Activated CD4-positive, alpha-beta T cell treated with anti-CD3 and anti-CD28 coated beads, Interleukin-2, amount 50 U/mL, for 1 hour (primary cell): ENCODE data around the gene FTCD.
"Not testable (repeated sequence)": the region's sequence is repeated elsewhere in the genome, so short reads cannot be mapped to it uniquely, and the experiment has no call there.

Experiments
- DNase-seq: peaks from one replicate; pipeline ENCODE4 v3.0.0-alpha.2; 2020

Gene FTCD, protein sequence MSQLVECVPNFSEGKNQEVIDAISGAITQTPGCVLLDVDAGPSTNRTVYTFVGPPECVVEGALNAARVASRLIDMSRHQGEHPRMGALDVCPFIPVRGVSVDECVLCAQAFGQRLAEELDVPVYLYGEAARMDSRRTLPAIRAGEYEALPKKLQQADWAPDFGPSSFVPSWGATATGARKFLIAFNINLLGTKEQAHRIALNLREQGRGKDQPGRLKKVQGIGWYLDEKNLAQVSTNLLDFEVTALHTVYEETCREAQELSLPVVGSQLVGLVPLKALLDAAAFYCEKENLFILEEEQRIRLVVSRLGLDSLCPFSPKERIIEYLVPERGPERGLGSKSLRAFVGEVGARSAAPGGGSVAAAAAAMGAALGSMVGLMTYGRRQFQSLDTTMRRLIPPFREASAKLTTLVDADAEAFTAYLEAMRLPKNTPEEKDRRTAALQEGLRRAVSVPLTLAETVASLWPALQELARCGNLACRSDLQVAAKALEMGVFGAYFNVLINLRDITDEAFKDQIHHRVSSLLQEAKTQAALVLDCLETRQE

GRCh38 chr21:46155514-46156377 lies at the start of gene FTCD:
Gene FTCD (minus strand): TSS chr21:46155579. CDS start chr21:46155523, 56 bp downstream.
- no peak for DNase-seq

DNA sequence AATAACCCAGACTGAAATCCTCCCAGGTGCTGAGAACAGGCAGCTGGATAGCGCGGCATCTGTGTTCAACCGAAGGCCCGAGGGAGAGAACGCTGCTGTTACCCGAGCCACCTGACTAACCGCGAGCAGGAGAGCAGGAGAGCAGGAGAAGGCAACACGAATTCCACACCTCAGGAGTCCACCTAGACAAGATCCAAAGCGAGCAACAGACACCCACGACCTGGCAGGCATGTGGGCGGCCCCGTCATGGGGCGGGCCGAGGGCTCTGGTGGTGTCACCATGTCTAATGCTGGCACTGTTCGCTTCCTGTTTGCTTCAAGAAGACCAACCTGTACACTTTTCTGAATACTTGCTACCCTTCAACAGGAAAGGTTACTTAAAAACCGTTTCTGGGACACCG lies 49.8 kb upstream of the FTCD start:
- DNase-seq, result no peak

DNA sequence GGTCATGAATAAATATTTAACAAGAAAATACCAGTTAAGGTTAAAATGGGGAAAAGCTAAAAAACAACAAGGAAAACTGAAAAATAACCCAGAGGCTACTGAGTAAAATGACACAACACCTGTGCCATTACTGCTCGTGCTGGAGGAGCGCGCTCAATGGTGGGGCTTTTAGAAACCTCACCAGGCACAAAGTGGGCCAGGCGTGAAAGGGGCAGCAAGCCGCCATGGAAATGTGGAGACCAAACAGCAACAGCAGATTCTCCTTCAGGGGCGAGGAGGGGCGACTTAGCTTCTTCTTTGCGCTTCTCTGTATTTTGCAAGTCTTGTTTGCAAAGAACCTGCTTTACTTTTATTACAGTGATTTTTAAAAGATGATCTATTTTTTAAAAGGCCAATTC lies 47.8 kb upstream of the FTCD start:
- DNase-seq, result no peak

DNA sequence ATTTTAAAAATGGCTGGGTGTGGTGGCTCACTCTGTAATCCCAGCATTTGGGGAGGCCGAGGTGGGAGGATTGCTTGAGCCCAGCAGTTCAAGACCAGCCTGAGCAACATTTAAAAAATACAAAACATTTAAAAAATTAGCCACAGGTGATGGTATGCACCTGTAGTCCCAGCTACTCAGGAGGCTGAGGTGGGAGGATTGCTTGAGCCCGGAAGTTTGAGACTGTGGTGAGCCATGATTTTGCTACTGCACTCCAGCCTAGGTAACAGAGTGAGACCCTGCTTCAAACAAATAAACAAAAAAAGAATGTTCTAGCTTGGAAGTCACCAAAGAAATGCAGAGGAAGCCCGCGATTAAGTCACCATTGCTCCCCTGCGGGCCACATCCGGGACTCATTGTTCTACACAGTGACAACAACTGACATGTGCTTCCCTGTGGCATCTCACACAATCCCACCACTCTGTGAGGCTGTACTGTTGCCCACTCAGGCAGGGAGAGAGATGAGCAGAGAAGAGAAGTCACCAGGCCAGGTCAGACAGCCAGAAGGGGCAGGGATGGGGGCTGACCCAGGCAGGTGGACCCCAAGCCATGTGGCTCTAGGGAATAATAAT lies 47.3 kb upstream of the FTCD start:
- no peak for DNase-seq

GRCh38 chr21:46200877-46201803 lies 45.8 kb upstream of the FTCD start:
- DNase-seq, result not testable (repeated sequence)

DNA sequence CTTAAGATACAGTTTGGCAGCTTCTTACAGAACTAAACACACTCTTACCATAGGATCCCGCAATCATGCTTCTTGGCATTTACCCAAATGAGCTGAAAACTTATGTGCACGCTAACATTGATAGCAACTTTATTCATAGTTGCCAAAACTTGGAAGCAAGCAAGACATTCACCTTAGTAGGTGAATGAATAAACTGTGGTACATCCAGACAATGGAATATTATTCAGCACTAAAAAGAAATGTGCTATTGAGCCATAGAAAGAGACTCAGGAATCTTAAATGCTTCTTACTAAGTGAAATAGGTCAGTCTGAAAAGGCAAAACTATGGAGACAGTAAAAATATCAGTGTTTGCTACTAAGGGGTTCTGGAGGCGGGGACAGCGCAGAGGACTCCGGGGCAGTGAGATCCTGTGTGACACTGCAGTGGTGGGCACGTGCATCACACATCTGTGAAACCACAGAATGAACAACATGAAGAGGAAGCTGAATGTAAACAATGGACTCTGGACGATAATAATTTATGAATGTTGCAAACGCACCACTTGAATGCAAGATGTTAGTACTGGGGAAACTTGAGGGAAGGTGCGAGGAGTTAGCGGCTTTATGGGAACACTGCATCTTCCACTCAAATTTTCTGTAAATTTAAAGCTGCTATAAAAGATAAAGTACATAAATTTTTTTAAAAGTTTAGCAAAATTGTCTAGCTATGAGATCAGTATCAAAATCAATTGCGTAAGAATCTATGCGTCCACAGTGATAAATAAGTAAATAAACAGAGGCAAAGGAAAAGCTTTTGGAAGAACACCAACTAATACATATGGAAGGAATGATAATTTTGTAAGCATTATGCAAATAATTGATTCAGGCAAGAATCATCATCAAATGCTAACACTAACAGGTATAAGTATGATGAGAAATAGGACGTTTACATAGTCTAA lies 44.3 kb upstream of the FTCD start:
- DNase-seq, result no peak

GRCh38 chr21:46196733-46197132 lies 41.4 kb upstream of the FTCD start:
- no peak for DNase-seq

- no peak for DNase-seq
Measured at GRCh38 chr21:46195595-46196195, 40.3 kb upstream of the FTCD start.

DNA sequence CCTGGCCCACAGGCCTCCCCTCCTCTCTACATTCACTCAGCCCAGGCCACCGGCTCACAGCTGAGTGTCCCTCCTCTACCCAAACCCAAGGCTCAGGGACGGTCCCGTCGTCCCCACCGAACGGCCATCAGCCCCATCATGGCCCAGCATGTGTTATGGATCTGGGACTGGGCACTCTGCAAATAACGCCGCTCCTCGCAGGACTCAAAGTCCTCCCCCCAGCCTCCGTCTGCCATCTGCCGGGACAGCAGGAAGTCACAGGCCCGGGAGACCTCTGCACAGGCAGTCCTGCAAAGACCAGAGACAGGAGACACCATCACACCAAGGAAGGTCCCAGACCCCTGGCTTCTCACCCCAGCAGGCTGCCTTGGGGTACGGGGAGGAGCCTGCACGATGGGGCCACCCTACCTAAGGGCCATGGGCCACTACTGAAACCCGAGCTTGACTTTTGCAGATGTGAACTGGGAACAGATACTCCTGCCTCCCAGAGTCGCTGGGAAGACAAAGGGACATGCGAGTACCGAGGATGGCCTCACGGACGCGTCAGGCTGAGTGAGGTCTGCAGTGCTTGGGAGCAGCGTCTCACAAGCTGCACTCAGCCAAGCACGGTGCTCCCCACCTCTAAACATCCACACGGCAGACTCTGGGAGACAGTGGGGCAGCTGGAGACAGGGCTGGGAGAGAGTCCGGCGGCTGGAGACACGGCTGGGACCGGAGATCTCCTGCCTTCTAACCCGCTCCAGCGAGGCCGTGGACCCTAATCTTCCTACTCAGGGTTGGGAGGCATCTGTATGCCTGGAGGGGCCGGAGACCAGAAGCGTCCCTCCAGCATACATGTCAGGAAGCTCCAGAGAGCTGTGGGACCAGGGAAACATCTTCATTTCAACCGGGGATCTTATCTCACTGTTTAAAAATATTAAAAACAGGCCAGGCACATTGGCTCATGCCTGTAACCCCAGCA lies 39.3 kb upstream of the FTCD start:
- no peak for DNase-seq

DNA sequence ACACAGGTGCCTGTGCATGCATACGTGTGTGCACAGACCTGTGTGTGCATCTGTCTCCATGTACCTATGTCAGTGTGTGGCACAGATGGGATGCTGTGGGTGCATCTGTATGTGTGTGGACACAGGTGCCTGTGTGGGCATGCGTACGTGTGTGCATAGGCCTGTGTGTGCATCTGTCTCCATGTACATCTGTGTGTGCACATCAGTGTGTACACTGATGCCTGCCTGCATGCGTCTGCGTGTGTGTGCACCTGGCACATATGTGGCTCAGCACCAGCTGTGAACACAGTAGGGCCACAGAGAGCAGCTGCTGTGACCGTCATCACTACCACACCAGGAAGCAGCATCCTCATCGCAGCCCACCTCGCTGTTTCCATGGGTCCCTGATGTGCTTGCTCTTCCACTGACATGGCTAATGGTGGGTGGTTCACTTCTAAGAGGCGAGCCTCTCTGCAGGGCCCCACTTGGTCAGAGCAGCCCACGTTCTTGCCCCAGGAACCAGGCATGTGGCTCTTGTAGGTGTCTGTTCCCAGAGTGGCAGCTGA lies 38.5 kb upstream of the FTCD start:
- DNase-seq, result no peak

DNA sequence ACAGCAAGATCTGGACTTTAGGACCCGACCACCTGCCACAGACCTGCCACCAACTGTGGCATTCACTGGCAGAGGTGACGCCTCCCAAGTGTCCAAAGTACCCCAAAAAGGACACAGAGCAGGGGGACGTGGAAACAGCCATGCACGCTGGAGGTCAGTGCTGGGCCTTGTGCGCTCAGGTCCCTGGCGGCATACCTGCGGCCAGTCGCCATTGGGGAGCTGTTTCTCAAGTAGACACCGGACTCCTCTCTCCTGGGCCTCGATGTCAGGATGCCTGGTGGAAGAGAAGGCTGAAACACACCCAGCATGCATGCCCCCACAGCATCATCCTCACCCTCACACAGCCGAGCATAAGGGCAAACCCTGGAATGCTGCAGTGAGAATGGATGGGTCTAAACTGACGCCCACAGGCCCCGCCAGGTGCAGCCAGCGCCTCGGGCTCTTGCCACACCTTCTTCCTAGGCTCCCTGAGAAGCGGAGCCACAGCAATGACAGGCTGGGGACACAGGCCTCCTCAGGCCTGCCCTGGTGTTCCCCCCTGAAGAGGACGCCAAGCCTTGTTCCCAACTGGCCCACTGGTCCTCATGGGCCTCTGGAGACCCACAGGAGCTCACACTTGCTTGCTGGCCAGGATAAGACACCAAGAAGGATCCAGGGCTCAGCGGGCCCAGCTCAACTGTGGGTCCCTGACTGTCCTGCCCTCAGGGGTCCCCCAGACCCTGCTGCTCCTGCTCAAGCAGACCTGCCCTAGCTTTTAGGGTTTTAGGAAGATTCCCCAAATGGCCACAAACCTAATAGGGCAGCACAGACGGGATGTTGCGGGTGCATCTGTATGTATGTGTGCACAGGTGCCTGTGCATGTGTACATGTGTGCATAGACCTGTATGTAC lies 36.6 kb upstream of the FTCD start:
- no peak for DNase-seq

GRCh38 chr21:46191257-46191685 lies 35.9 kb upstream of the FTCD start:
- DNase-seq, result no peak

- no peak for DNase-seq
Measured at GRCh38 chr21:46190491-46191131, 35.2 kb upstream of the FTCD start.

DNA sequence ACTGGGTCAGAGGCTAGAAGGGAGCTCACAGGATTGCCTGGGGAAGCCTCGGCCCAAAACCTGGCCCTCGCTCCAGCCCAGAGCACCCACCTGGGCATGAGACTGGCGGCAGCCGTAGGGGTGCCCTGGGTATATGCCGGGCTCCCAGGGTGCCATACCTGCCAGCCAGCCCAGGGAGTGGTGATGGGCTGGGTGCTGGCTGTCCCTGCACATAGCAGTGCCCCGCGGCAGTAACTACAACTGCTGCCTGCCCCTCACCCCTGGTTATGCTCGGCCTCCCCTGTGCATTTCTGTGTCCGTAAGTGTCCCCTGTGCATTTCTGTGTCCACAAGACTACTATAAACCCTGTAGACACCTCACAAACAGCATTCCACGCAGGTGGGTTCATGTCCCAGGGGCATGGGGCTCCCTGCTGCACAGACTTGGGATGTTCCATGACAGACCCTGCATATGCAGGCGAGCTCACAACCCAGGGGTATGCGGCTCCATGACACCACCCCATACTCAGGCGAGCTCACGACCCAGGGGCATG lies 34.6 kb upstream of the FTCD start:
- no peak for DNase-seq

DNA sequence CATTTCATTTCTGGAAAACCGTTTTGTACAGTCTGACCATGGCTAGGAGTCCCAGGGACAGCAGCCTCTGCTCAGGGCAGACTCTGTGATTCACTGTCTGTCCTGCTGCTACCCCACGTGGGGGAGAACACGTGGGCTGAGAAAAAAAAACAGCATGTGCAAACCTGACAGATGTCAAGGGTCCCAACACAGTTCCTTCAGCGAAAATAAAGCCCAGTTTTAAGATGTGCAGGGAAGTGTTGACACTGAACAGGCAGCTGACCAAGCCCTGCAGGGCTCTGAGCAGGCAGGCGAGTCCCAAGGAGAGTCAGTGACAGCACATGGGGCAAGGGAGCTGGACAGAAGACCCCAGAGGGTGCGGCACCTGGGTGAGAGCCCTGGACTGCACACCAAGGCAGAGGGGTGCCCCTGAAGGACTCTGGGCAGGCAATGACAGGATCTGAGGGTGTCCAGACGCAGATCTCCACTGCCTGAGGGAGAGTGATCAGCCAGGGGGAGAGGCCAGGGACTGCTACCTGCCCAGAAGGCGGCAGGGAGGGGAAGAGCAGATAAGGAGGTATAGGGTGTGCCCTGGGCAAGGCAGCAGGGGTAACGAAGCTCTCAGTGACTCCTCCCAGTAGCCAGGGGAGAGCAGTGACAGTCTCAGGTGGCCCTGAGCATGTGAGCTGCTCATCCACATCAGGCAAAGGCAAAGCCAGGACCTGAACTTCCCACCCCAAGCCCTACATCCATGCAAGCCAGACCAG lies 34.0 kb upstream of the FTCD start:
- no peak for DNase-seq
